HG03520 (cell line): Measurements from ENCODE around the gene QSOX1.

ENCODE experiments used
- ATAC-seq: cut with Tn5 transposase; IDR thresholded peaks from one replicate; pipeline ENCODE4 v1.9.1; 2021; ENCODE audit warnings: mild to moderate bottlenecking, moderate library complexity; ENCODE audit not compliant: unreplicated experiment

Gene QSOX1

GRCh38 chr1:180232521-180233043 lies 77.9 kb downstream of the QSOX1 start:
- no peak for ATAC-seq

DNA sequence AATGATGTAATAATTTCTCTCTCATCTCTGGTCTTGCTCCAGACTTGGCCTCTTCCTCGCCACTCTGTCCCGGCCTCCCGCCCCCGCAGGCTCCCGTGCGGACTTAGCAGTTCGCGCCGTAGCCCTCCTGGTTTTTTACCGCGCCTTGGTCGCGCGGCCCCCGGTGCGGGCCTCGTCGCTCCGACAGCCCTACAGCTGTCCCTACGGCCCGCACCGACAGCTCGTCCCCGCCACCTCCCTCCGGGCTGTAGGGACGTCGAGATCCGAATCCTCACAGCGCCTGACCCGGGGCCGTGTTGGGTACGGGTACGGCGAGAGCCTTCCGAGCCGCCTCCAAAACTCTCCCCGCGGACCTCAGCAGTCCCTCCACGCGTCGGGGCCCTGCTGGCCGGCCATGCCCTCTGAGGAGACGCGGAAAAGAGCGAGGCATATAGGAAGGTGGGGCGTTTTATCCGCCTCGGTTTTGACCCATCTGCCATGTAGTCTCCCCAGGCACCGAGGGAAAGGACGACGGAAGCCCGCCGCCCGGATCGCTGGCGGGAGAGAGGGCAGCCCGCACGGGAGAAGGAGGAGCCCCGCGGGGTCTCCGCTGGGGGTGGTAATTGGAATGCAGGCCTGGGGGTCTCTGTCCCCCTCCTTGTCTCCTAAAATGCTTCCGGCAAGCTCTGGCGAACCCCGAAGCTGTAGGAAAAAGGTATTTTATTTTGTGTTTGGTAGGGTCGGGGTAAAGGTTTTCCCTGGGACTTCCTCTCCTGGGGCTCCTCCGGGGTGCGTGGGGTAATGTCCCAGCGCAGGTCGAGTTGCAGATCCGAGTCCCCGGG lies 78.7 kb downstream of the QSOX1 start:
- ATAC-seq, result no peak

GRCh38 chr1:180234369-180235076 lies 79.9 kb downstream of the QSOX1 start:
- ATAC-seq, result no peak

DNA sequence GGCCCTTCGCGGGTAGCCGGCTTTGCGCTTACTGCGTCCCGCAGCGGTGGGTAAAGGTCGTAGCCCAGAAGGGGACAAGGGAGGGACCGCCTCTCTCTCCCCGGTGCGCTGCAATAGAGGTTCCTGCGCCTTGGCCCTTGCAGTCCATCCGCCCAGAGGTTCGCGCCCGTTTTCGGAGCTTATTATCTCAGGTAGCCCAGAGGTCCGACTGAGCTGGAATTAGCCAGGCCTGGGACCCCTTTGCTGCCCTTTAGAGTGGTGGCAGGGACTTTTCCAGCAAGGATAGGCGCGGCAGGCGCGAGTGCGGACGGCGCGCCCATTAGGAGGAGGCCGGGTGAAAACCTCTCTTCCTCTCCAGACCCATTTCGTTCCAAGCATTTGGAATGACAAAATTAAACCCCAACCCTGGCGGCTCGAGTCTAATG lies 80.4 kb downstream of the QSOX1 start:
- no peak for ATAC-seq

DNA sequence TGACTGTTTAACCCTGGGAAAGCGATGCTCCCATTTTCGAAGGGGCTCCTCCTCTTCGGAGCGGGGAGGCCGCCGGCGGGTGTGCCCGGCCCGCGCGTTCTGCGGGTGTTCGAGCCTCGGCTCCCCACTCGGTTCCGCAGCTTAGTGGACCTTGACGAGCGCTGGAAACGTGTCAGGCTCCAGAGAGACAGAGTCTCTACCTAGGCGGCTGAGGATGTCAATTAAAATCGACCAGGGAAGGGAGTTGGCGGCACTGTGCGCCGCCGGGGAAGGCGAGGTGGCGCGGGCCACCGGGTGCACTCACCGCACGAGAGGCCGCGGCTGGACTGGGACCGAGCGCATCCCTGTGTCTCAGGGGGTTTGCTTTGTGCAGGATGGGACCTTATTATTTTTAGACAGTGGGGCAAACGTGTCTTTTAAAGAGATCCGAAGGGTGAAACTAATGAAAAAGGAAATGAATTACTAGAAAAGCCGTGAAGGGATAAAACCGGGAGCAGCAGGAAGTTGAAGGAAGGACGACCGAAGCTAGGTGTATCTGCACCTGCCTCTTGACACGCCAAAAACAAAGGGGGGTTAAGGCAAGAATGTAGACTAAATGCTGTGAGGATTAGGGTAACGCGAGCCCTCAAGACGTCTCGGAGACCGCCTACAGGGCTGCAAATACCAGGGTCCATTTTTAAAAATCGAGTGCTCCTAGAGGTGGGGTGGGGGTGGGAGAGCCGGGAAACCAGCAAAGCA lies 81.0 kb downstream of the QSOX1 start:
- no peak for ATAC-seq

- no peak for ATAC-seq
Observed at GRCh38 chr1:180236698-180237509, 82.2 kb downstream of the QSOX1 start.

- ATAC-seq, result no peak
Observed at GRCh38 chr1:180237869-180238476, 83.3 kb downstream of the QSOX1 start.

DNA sequence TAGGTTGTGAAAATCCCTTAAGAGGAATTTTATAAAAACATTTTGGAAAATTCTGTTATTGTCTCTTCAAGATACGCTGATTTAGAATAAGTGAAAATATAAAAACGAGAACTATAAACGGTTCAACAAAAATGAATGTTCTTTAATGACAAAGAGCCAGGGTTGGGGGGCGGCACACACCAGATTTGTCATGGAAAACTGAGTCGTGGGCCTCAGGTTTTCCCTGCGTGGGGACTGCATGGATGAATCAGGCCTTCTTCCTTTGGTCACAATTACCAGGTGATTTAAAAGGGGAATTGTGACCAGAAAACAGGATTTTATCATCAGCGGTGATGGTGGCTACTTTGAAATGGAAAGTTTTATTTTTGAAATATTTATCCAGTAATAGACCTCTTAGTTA lies 84.0 kb downstream of the QSOX1 start:
- ATAC-seq, result no peak

DNA sequence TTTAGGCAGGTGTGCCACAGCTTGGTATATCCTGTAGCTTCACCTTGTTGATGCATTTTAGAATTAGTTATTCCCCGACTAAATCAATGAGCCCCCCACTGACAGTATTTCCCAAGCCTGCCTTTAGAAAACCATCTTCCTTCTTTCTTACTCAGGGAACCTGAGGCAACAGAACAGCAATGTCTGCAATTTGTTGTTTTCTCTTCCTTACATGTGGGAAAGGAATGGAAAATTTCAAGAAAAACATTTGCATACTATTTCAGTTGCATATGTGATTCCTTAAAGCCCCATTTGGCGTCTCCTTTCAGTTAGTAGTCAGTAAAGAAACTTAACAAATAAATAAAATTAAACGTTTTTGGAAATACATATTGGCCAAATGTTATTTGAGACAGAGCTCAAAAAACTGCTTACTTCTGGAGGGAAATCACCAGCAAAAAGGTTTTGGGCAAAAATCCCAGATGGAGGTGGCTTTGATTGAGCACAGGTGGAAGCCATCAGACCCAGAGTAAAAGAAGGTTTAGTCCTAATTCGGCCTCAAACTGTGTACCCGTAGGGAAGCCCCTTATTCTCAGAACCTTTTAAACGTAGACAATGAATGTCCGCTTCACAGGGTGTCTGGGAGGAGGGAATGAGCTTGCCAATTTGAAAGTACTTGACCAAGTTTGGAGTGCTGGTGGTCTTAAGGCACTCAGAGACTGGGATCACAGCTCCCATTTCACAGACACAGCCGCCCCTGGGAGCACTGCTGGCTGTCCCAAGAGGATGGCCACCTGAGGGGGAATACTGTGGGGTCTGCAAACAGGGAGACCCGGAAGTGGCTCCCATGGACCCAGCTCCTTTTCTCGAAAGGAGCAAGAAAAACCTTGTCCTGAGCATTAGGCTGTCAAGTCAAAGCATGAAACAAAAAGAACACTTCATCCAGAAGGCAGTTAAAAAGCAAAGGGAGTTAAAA lies 84.8 kb downstream of the QSOX1 start:
- no peak for ATAC-seq

DNA sequence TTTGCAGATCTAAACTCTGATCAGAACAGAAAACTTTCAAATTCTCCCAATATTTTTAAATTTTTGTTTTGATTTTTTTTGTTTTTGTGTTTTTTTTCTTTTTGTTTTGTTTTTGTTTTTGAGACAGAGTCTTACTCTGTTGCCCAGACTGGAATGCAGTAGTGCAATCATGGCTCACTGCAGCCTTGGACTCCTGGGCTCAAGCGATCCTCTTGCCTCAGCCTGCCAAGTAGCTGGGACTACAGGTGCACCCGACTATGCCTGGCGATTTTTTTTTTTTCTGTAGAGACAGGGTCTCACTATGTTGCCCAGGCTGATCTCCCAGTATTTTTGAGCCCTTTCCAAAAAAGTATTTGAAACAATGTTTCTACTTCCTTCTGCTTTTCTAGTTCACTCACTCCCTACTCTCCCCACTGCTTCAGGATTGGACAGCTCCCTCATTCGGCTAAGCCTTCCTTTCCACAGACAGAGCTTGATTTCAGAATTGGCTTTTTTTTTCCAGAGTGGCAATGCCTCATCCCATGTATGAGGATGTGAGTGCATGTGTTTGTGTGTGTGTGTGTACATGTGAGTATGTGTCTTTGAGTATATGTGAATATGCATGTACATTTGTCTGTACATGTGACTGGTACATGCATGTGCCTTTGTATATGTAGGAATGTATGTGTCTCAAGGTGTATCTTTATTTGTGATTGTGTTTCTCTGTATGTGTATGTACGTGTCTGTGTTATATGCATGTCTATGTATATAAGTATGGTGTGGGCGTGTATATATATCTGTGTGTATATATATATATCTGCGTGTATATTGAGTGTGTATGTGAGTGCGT lies 87.3 kb downstream of the QSOX1 start:
- ATAC-seq, result no peak

DNA sequence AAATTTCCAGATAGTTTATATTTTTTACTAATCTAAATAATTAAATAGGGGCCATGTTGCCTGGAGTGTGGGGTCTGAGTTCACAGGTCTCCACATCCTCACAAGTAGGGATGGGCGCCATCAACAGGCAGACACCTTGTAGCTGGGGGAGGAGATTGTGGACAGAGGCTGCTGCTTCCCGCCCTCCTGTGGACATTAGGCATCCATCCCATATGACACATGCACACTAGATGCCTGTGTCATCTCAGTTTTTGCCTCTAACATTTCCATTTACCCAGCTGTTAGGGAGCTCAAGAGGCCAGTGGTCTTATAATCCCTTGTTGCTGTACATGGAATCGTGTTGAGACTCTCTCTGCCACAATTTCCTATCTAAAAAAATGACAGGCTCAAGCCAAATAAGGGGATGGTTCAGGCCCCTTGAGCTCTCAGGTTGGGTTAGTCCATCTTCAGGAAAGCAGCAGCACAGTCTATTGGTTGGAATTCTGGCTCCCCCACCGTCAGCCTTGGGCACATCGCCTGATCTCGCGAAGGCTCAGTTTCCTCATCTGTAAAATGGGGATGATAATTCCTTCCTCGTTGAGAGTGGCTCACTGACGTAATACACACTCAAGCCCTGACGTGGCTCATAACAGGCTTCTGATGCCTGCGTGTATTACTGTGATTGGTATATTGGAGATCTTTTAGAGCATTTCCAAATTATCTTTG lies 89.0 kb downstream of the QSOX1 start:
- ATAC-seq, result no peak

DNA sequence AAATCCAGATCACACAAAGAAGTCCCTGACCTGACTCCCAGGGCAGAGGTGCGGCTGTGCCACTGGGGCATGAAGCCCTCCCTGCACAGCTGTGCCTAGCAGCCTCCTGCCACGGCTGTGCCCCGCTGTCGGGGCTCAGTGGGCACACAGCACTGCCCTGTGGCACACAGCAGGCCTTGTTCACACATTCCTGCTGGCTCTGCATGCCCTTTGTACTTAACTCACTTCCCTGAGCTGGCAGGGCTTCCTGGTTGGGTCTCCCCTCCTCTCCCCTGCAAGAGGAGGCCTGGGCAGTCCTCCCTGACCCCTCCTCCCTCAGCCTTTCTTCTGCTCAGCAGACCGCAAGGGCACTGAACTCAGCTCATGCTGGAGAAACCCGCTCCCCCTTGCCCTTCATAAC lies 90.2 kb downstream of the QSOX1 start:
- no peak for ATAC-seq

DNA sequence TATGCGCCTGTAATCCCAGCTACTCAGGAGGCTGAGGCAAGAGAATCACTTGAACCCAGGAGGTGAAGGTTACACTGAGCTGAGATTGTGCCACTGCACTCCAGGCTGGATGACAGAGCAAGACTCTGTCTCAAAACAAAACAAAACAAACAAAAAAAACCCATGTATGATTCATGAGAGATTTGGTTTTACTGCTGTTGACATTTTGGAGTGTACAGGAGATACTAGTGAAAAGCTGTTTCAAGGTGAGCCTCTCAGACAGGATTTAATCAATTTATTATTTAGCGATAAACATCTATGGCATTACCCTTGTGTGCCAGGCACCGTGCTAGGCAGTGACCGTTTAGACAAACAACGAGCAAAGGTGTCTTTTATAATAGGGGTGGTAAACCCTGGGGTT lies 91.9 kb downstream of the QSOX1 start:
- ATAC-seq, result no peak

DNA sequence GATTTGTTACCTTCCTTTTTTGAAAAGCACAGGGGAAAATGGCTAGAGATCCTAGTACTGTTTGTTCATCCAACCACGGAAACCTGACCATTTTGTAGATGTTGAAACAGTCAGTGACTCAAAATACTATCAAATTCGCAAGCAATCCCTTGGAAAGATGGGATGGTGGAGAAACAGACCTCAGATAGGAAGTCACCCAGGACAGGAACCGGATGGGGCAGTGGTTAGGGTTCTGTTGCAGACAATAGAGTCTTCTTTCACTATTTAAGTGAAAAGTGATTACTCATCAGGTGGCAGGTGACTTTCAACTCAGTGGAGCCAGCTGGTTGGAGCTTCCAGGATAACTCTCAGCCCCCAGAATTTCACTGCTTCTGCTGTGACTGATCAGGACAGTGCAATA lies 92.4 kb downstream of the QSOX1 start:
- ATAC-seq, result no peak

- ATAC-seq, result no peak
Observed at GRCh38 chr1:180247580-180247979, 92.9 kb downstream of the QSOX1 start.

GRCh38 chr1:180248176-180248575 lies 93.5 kb downstream of the QSOX1 start:
- no peak for ATAC-seq
